Progenitor cell of endocrine pancreas (in vitro differentiated cells): ENCODE measurements around the gene PAEP. TPM values are rescaled to one million over a fixed set of nuclear protein-coding genes. Genes with fewer than 3 reads are reported as not detected.

Experiments
- DNase-seq: peaks from one replicate; pipeline ENCODE4 v3.0.0; 2021; ENCODE audit warnings: low spot score; ENCODE audit not compliant: unreplicated experiment
- H3K27ac Mint-ChIP-seq: 2 replicates; pipeline ENCODE4 v1.8.0; 2021; ENCODE audit warnings: mild to moderate bottlenecking, moderate library complexity, mixed read lengths
- H3K27me3 Mint-ChIP-seq: 2 replicates; pipeline ENCODE4 v1.8.0; 2021; ENCODE audit warnings: mixed read lengths
- H3K36me3 Mint-ChIP-seq: 2 replicates; pipeline ENCODE4 v1.8.0; 2022; ENCODE audit warnings: mixed read lengths; ENCODE audit not compliant: insufficient read depth
- H3K4me1 Mint-ChIP-seq: 2 replicates; pipeline ENCODE4 v1.8.0; 2021; ENCODE audit warnings: low read depth, mixed read lengths
- H3K4me3 Mint-ChIP-seq: 2 replicates; pipeline ENCODE4 v1.8.0; 2021; ENCODE audit warnings: low read depth, mild to moderate bottlenecking, moderate library complexity, mixed read lengths
- H3K9me3 Mint-ChIP-seq: 2 replicates; pipeline ENCODE4 v1.8.0; 2021; ENCODE audit warnings: low read depth, mixed read lengths
- CTCF ChIP-seq: fragments of 200-600 bp; sonication (generic); IDR thresholded peaks from one replicate; pipeline ENCODE4 v1.5.0; 2021; ENCODE audit warnings: antibody characterized with exemption, mild to moderate bottlenecking; ENCODE audit not compliant: unreplicated experiment
- total RNA-seq: library from RNA; stranded (reverse); gene quantifications from 2 replicates; pipeline ENCODE4 v1.2.1, GENCODE V29; 2021

PAEP gene
- total RNA-seq, 1 donor from 2014 or later, result not detected

- Mint-ChIP-seq H3K27ac (no peak overlapping the region), H3K9me3 (no peaks in the 10 kb centered on the region), H3K4me3 (no peak overlapping the region), H3K36me3 (no peaks in the 10 kb centered on the region), H3K4me1 (no peaks in the 10 kb centered on the region), H3K27me3 (peaks cover 6% of the 10 kb centered on the region)
- DNase-seq, result no peak
- TF ChIP-seq CTCF, result no peak
Measured at GRCh38 chr9:135612981-135613910, 51.7 kb downstream of the PAEP start.

DNA sequence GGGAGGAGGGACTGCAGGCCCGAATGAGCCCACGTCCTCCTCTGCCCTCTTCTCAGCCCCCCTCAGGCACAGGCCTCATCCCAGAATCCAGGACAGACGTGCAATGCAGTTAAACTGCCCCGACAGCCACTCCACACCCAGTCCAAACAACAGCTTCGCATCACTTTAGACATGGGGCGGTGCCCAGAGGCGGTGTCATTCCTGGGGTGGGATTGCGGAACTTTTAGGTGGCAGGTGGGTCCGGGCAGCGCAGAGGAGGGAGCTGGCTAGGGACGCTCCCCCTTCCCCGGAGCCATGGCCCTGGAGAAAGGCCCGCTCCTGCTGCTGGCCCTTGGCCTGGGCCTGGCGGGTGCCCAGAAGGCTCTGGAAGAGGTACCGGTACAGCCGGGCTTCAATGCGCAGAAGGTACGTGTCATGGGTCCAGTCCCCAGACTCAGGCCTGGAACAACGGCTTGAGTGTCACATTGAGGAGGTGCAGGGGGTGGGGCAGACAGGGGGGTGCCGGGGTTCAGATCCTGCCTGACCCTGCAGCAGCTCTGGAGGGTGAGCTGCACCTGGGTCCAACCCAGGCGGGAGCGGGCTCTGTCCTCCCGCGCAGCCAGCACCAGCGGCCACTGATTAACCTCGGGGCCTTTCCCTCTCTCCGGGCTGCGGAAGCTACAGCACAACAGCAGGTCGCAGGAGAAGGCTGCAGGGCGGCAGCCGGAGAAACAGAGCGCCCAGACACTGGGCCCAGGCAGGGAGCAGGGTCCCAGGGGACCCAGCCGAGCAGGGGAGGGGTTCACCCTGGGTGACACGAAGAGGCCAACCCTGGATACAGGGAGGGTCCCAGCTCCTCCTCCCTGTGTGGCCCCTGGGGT lies 52.6 kb downstream of the PAEP start:
- Mint-ChIP-seq H3K27ac (no peak overlapping the region), H3K4me3 (no peak overlapping the region), H3K27me3 (peaks cover 6% of the 10 kb centered on the region), H3K9me3 (no peaks in the 10 kb centered on the region), H3K4me1 (no peaks in the 10 kb centered on the region), H3K36me3 (no peaks in the 10 kb centered on the region)
- no peak for TF ChIP-seq CTCF
- no peak for DNase-seq

- no peak overlapping the region for H3K4me3 Mint-ChIP-seq
- TF ChIP-seq CTCF, result no peak
- H3K27me3 Mint-ChIP-seq, result peaks cover 1% of the 10 kb centered on the region
- no peaks in the 10 kb centered on the region for H3K4me1 Mint-ChIP-seq
- H3K27ac Mint-ChIP-seq, result no peak overlapping the region
- H3K9me3 Mint-ChIP-seq, result no peaks in the 10 kb centered on the region
- no peak for DNase-seq
- no peaks in the 10 kb centered on the region for H3K36me3 Mint-ChIP-seq
Measured at GRCh38 chr9:135614821-135615665, 53.5 kb downstream of the PAEP start.

DNA sequence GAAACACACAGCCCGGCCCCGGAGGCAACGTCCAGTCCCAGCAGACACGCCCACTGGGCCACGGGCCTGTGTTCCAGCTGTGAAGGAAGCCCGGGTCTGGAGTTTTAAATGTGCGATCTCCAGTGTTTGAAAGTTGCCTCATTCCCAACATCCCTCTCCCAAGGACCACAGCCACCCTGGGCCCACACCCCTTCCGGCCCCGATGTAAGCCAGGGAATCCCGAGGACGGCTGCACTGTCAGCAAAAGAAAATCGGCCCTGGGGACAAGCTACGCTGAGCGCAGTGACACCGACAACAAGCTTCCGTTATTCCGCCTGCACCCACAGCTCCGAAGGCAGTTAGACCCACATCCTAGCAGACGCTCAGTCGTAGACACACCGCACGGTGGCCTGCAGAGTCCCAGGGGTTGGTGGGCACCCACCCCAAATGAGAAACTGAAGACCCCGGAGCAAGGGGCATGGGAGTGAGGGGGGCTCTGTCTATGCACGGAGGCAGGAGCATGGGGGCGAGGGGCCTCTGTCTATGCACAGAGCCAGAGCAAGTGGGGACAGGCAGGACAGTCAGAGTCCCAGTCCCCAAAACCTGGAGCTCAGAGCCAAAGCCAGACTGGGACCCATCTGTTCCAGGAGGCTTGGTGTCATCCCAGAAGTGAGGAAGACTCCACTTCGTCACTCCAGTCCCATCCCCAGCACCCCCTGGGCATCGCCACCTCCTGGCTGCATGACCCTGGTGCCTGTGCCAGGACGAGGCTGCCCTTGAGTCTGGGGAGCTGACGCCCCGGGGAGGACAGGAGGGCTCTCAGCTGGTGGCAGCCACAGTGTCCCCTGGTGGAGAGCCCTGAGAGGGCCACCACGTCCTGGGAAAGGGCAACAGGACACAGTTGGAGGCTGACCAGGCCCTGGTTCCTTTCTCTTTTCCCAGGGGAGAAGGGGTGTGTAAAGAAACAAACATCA lies 54.4 kb downstream of the PAEP start:
- Mint-ChIP-seq H3K4me1 (no peaks in the 10 kb centered on the region), H3K9me3 (no peaks in the 10 kb centered on the region), H3K27me3 (peaks cover 8% of the 10 kb centered on the region), H3K36me3 (no peaks in the 10 kb centered on the region), H3K27ac (no peak overlapping the region), H3K4me3 (no peak overlapping the region)
- DNase-seq, result no peak
- TF ChIP-seq CTCF, result peak; percentile 32

Other genes starting within 250 kb of the PAEP start
- 48.3 and 50.2 TPM in 2 replicates for gene PPP1R26, start 82.0 kb upstream of the PAEP start, total RNA-seq
- gene MRPS2, start 61.1 kb upstream of the PAEP start, total RNA-seq, result 36.5 and 40.0 TPM in 2 replicates
- gene LCN1, start 40.3 kb upstream of the PAEP start, total RNA-seq, result not detected in 2 replicates
- not detected in 2 replicates for gene OBP2A, start 15.6 kb upstream of the PAEP start, total RNA-seq
- gene GLT6D1, start 77.8 kb downstream of the PAEP start, total RNA-seq, result not detected in 2 replicates
- 0.57 and 1.5 TPM in 2 replicates for gene LCN9, start 101.6 kb downstream of the PAEP start, total RNA-seq
- gene SOHLH1, start 137.7 kb downstream of the PAEP start, total RNA-seq, result not detected in 2 replicates
- 0.16 TPM in 1 of 2 replicates, not detected in the other for gene KCNT1, start 140.4 kb downstream of the PAEP start, total RNA-seq